GM23248 (cell line): ENCODE results near the gene ELF4.

Source experiments
- EZH2 ChIP-seq: fragments of 200-600 bp; sonication (generic); IDR thresholded peaks from 2 replicates; pipeline ENCODE4 v1.6.1; 2018; ENCODE audit warnings: antibody characterized with exemption, mild to moderate bottlenecking; ENCODE audit not compliant: insufficient read depth, poor library complexity, severe bottlenecking
- EZH2phosphoT487 ChIP-seq: fragments of 200-600 bp; sonication (generic); IDR thresholded peaks from 2 replicates; pipeline ENCODE4 v1.6.1; 2018; ENCODE audit warnings: antibody characterized with exemption, moderate library complexity, mild to moderate bottlenecking, low read depth; ENCODE audit not compliant: insufficient read depth

- no peak for TF ChIP-seq EZH2
- no peak for TF ChIP-seq EZH2phosphoT487
These were observed 37.3 kb upstream of the ELF4 start for GRCh38 chrX:130147631-130148030.
